ENCODE measurements around the gene INTS6. TPM values are rescaled to one million over a fixed set of nuclear protein-coding genes. Genes with fewer than 3 reads are reported as not detected.

Gene INTS6
- total RNA-seq, 1 experiment from 2014 or later: 22.6 TPM

GRCh38 chr13:51323824-51324511 lies 128.9 kb downstream of the INTS6 start:
- Histone ChIP-seq H3K36me3 (no peaks in the 10 kb centered on the region), H3K9me3 (no peaks in the 10 kb centered on the region)
- no peak for DNase-seq

GRCh38 chr13:51322826-51323225 lies 130.0 kb downstream of the INTS6 start:
- Histone ChIP-seq H3K9me3 (no peaks in the 10 kb centered on the region), H3K4me3 (no peak overlapping the region), H3K36me3 (no peaks in the 10 kb centered on the region), H3K27me3 (no peaks in the 10 kb centered on the region)
- no peak for DNase-seq

More at GRCh38 chr13:51323824-51324511, 128.9 kb downstream of the INTS6 start:
- H3K27me3 ChIP-seq: no peaks in the 10 kb centered on the region
- no peak overlapping the region for H3K4me3 ChIP-seq

- Histone ChIP-seq H3K9me3 (no peaks in the 10 kb centered on the region), H3K36me3 (no peaks in the 10 kb centered on the region), H3K27me3 (no peaks in the 10 kb centered on the region), H3K4me3 (no peak overlapping the region)
- no peak for DNase-seq
Observed at GRCh38 chr13:51321836-51322235, 131.0 kb downstream of the INTS6 start.

DNA sequence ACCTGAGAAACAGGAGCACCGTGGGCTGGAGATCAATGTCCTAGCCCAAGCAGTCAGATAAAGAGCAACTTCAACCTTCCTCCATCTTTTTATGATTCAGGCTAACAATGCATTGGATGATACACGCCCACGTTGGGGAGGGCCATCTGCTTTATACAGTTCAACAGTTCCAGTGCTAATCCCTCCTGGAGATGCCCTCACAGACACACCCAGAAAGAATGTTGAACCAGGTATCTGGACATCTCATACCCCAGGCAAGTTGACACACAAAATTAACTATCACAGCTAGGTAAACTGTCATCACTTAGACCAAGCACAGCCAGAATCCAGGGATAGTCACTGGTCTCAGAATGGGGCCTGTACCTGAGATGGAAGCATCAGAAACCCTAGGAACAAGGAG lies 134.0 kb downstream of the INTS6 start:
- Histone ChIP-seq H3K4me3 (no peak overlapping the region), H3K9me3 (no peaks in the 10 kb centered on the region), H3K27me3 (no peaks in the 10 kb centered on the region), H3K36me3 (no peaks in the 10 kb centered on the region)
- DNase-seq: no peak

DNA sequence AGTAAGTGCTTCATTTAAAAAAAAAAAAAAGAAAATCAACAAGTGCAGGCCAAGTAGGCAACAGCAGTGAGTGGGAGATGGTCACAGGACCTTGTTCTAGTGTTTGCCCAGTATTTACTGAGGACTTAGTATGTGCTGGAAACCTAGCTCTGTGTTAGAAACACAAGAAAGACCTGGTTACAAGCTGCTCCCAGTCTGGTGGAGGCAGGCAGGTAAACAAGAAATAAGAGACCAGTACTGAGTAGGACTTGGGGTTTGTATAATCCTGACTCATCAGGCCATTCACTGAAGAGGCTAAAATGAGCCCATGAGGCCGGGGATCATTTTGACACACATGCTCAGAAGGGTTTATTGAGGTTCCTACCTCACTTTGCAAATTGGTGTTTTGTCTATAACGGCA lies 134.8 kb downstream of the INTS6 start:
- H3K27me3 ChIP-seq: no peaks in the 10 kb centered on the region
- H3K4me3 ChIP-seq: no peak overlapping the region
- H3K9me3 ChIP-seq: no peaks in the 10 kb centered on the region
- H3K36me3 ChIP-seq: no peaks in the 10 kb centered on the region
- no peak for DNase-seq

- H3K27me3 ChIP-seq: no peaks in the 10 kb centered on the region
- H3K4me3 ChIP-seq: no peak overlapping the region
- no peaks in the 10 kb centered on the region for H3K36me3 ChIP-seq
- DNase-seq: no peak
- H3K9me3 ChIP-seq: no peaks in the 10 kb centered on the region
Observed at GRCh38 chr13:51317262-51317661, 135.6 kb downstream of the INTS6 start.

DNA sequence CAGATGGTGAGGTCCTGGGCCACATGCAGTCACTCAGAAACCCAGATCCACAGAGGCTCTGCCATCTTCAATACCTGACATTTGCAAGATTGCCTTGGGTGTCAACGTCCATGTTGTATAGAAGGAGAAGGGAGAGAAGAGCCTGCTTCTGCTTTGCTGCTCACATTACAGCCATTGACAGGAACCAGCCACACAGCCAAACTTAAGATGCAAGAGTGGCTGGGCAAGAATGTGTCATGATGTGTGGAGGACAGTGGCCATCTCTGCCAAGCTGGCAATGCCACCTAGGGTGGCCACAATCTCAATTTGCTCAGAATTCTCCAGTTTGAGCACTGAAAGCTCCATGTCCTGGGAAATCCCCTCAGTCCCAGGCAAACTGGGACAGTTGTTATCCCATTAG lies 139.2 kb downstream of the INTS6 start:
- Histone ChIP-seq H3K27me3 (no peaks in the 10 kb centered on the region), H3K4me3 (no peak overlapping the region), H3K36me3 (no peaks in the 10 kb centered on the region), H3K9me3 (no peaks in the 10 kb centered on the region)
- no peak for DNase-seq

GRCh38 chr13:51311957-51312520 lies 140.8 kb downstream of the INTS6 start:
- Histone ChIP-seq H3K9me3 (no peaks in the 10 kb centered on the region), H3K27me3 (no peaks in the 10 kb centered on the region), H3K36me3 (no peaks in the 10 kb centered on the region), H3K4me3 (no peak overlapping the region)
- DNase-seq: no peak

Other genes starting within 250 kb of the INTS6 start
- gene FAM124A, start 230.6 kb downstream of the INTS6 start, total RNA-seq (2014; rRNA removed; shearing (Covaris generic); ENCODE audit: low replicate concordance): 0.20 and 0.39 TPM in 2 replicates
- gene SERPINE3, start 113.3 kb downstream of the INTS6 start, total RNA-seq (2014; rRNA removed; shearing (Covaris generic); ENCODE audit: low replicate concordance): not detected in 2 replicates
- 0.91 and 1.8 TPM in 2 replicates for gene WDFY2, start 131.4 kb upstream of the INTS6 start, total RNA-seq (2014; rRNA removed; shearing (Covaris generic); ENCODE audit: low replicate concordance)

All from MG63 (cell line).